Fibroblast of villous mesenchyme (primary cell): ENCODE results near the gene TEDDM1. TPM values are rescaled to one million over a fixed set of nuclear protein-coding genes. Genes with fewer than 3 reads are reported as not detected.
A peak's percentile ranks its signal among the peaks of the same experiment; 100 is the strongest.

Experiments
- DNase-seq: peaks from one replicate; pipeline ENCODE4 v3.0.0-alpha.2; 2010; ENCODE audit warnings: low read depth
- H3K4me3 ChIP-seq: 2 replicates; pipeline ENCODE4 v1.5.1; 2011; ENCODE audit warnings: low read depth, mild to moderate bottlenecking, low read length
- CTCF ChIP-seq: IDR thresholded peaks from 2 replicates; pipeline ENCODE4 v1.5.1; 2012; ENCODE audit warnings: low read depth, mild to moderate bottlenecking, low read length; ENCODE audit not compliant: insufficient read depth
- total RNA-seq: library from RNA; depleted of rRNA; stranded (reverse); fragments of >200 nt; gene quantifications from 2 replicates; pipeline ENCODE4 v1.2.3, GENCODE V29; 2012

TEDDM1 gene
- total RNA-seq, 1 donor: not detected

GRCh38 chr1:182388392-182389134 is 11.9 kb downstream of the TEDDM1 start:
- H3K4me3 ChIP-seq: peak overlapping the region; percentile 83
- TF ChIP-seq CTCF: no peak
- no peak for DNase-seq

DNA sequence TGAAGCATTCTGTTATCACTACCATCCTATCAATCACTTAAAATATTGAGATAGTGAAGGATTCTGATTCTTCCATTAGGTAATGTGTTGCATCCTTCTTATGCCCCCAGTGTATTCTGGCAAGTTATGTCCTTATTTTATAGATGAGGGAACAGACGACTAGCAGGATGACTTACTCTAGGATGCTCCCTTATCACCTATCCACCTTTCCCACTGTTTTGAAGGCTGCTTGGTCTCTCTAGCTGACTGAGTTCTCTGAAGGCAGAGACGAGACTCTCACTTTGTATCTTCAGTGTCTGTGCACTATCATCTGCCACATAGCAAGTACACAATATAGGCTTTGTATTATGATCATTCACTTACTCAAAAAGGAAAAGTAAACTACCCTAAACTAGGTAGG is 12.9 kb downstream of the TEDDM1 start:
- no peak for TF ChIP-seq CTCF
- H3K4me3 ChIP-seq: no peak overlapping the region
- no peak for DNase-seq

GRCh38 chr1:182386980-182387379 is 13.5 kb downstream of the TEDDM1 start:
- H3K4me3 ChIP-seq: no peak overlapping the region
- no peak for TF ChIP-seq CTCF
- no peak for DNase-seq

GRCh38 chr1:182385885-182386853 is 14.3 kb downstream of the TEDDM1 start:
- no peak for DNase-seq
- TF ChIP-seq CTCF: no peak

GRCh38 chr1:182384387-182384960 is 16.0 kb downstream of the TEDDM1 start:
- TF ChIP-seq CTCF: no peak
- H3K4me3 ChIP-seq: no peak overlapping the region
- DNase-seq: no peak

More at GRCh38 chr1:182385885-182386853, 14.3 kb downstream of the TEDDM1 start:
- H3K4me3 ChIP-seq: no peak overlapping the region

DNA sequence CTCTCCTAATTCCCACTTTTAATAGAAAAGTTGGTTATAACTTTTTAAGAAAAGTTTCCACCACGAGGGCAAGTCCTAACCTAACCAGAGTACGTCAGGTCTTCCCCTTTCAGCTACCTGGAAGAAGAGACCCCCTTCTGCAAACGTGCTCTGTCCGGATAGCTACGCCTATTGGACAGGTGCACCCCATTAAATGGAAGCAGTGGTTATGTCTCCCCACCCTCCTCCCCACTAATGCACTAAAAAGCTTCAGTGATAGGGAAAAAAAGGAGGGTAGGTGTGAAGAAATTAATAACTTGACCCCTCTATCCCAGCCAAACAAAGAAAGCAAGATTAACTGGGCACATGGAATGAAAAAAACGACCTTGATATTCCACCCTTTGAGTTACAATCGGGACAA is 16.5 kb downstream of the TEDDM1 start:
- no peak overlapping the region for H3K4me3 ChIP-seq
- TF ChIP-seq CTCF: no peak
- DNase-seq: no peak
